GM10847 (cell line): ENCODE results near the gene ZC3H18.

Experiments used
- POLR2A ChIP-seq: IDR thresholded peaks from 2 replicates; pipeline ENCODE4 v1.6.1; 2011; ENCODE audit not compliant: insufficient read length; ENCODE audit errors: extremely low read depth

The ZC3H18 gene

DNA sequence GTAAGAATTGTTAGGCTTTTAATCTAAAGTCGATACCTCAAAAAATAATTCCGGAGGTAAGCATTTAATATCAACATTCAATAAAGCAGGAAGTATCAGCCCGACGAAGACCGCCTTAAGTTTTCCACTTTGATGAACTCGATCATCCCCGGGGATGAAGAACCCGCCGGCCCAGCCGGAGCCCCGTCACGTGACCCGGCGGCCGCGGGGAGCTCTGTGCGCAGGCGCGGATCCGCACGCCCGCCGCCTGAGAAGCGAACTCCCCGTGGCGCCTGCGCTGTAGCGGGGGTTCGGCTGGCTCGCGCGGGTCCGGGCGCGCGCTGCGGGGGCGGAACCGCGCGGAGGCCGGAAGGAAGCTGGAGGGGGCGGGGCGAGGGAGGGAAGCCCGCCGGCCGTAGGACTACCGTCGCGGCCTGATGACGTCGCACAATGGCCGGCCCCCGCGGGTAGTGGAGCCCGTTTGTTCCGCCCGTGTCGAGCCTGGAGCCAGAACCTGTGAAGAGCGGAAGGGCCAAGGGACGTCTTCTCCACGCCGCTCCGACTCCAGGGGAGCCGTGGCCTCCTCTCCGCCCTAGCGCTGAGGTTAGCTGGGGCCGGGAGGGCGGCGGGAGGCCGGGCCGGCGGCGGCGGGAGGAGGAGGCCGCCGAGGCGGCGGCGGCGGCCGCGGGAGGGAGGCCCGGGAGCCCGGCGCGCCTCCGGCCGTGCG is at the start of gene ZC3H18:
Gene ZC3H18, plus strand, starts transcription at position 419 of the 706 bp plus-strand sequence. CDS start 6,721 bp downstream, outside the sequence.
- peak; percentile 74 for TF ChIP-seq POLR2A

DNA sequence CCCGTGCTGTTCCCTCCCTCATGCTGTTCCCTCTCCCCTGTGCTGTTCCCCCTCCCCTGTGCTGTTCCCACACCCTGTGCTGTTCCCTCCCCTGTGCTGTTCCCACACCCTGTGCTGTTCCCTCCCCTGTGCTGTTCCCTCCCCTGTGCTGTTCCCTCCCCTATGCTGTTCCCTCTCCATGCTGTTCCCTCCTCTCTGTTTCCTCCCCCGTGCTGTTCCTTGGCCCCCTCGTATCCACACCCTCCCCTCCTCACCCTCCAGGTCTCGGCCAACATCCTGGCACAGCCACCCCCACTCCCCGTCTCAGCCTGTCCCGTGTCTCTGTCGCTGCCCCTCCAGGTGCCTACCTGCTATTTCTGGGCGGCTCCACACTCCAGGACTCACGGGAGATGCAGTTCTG is 48.5 kb upstream of the ZC3H18 start:
- TF ChIP-seq POLR2A = no peak

DNA sequence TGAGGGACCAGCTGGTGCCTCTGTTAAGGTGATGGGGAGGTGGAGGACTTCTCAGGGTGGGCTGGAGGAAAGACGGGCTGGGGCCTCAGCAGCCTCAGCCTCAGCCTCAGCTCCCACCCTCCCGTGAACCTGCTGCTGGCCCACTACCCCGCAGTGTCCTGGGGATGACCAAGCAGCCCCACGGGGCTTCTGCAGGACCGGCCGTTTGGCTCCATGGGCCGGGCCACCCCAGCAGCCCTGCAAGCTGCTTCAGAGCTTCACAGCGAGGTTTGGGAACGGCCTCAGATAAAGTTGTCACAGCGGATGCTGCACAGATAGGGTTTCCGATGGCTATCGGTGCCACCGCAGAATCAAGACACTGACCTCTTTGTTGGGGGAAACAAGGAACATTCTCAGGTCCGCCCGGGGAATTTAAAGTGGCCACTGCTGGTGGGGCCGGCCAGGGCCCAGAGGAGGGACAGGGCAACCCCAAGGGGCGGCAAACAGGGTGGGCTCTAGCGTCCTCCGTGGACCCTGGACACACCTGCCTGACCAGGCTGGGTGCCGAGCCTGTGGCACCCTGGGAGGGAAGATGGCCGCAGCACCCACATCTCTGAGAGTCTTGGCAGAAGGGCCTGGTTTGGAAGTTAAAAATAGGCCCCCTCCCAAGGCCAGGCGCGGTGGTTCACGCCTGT is 47.8 kb upstream of the ZC3H18 start:
- no peak for TF ChIP-seq POLR2A

DNA sequence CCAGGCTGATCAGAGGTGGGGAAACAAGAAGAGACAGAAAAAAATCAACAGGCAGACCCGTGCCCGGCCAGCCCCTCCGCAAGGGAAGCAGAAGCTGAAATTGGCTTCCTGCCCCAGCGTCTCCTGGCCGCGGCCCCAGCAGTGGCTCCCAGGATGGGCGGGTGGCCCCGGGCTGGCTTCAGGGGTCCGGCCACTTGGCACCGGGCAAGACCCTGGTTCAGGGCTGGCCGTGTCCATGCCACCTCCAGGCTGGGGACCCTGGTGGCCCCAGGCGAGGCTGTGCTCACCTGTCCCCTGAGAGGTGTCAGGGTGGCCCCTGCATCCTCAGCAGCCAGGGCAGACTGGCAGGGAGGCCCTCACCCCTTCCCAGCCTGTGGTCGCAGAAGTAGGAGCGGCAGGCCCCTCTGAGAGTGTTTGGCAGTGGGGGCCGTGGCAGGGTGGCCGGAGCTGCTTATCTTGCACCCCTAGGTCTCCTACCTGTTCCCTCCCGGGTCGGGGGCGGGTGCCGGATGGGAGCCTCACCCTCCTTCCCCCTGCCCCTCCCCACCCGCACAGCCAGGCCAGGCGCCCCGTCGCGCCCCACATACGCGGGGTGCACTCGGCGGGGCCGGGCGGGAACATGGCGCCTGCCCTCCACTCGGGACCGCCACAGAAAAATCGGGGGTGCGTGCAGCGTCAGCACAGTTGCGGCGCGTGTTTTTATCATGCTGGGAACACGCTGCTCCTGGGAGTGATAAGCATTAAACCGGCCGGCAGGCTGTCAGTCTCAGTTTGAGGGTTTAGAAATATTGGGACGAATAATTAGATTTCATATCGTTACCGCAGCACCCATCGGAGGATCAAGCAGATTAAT is 46.7 kb upstream of the ZC3H18 start:
- no peak for TF ChIP-seq POLR2A

DNA sequence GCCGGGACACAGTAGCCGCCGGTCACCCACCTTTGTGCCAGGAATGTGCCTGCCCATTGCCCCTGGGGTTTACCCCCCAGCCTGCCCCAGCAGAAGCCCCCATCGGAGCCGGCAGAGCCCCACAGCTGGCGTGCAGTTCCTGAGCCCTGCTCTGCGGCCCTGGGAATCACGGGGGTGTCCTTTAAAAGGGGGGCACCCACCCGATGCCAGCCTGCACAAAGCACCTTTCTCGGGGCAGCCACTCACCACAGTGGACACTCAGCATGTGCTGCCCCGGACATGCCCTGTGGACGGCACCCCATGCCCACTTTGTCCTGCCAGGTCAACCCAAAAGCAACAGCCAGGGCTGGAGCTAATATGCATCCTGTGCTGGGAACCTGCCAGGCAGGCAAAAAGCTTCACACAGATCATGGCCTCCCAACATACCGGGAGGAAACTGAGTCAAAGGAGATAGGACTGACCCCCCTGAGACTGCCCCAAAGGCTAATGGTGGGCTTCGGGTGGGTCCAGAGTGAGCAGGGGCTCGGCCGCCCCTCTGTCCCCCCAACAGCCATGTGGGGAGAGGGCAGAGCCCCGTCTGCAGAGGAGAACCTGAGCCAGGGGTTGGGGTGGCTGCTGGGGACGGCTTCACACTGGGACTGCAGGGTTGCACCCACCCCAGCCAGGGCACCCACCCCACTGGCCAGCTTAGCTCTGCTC is 45.8 kb upstream of the ZC3H18 start:
- no peak for TF ChIP-seq POLR2A

DNA sequence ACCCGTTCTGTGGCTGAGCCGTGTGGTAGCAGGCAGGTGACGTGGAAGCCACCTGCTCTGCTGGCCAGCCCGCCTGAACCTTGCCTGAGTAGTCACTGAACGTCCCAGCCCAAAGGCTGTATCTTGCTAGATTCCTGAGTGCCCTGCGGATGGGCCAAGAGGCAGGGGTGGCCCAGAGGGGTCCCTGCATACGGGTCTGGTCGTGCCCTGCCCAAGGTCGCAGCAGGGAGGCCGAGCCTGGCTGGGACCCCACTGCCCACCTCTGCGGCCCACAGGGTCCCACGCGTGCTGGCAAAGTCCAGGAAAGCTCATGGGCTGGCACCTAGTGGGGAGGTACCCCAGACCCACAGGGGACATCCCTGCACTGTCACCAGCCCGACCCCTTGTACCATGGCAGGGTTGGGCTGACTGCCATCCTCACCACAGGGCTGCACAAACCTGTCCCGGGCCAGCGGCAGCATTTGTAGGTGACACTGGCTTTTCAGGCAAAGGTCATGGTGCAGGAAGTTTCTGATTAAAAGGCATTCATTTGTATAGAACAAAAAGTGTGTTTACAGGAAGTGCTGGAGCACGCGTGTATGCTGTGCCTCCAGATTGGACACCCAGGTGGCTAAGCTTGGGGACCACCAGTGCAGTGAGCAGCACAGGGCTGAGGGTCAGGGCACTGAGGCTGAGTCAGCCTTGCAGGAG is 45.1 kb upstream of the ZC3H18 start:
- no peak for TF ChIP-seq POLR2A

DNA sequence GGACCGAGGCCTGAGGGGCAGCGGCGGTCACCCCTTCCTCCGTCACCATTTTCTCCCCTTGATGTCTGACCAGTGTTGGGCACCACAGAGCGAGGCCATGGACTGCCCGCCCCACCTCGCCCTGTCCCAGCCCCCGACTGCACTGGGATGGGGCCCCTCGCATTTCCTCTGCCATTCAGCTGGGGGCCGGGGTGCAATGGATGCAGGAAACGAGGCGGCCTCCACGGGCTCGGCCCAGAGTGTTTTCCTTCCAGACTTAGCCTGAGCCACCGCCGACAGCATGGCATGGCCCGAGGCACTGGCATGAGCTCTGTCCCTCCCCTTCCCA is 44.6 kb upstream of the ZC3H18 start:
- TF ChIP-seq POLR2A = no peak

DNA sequence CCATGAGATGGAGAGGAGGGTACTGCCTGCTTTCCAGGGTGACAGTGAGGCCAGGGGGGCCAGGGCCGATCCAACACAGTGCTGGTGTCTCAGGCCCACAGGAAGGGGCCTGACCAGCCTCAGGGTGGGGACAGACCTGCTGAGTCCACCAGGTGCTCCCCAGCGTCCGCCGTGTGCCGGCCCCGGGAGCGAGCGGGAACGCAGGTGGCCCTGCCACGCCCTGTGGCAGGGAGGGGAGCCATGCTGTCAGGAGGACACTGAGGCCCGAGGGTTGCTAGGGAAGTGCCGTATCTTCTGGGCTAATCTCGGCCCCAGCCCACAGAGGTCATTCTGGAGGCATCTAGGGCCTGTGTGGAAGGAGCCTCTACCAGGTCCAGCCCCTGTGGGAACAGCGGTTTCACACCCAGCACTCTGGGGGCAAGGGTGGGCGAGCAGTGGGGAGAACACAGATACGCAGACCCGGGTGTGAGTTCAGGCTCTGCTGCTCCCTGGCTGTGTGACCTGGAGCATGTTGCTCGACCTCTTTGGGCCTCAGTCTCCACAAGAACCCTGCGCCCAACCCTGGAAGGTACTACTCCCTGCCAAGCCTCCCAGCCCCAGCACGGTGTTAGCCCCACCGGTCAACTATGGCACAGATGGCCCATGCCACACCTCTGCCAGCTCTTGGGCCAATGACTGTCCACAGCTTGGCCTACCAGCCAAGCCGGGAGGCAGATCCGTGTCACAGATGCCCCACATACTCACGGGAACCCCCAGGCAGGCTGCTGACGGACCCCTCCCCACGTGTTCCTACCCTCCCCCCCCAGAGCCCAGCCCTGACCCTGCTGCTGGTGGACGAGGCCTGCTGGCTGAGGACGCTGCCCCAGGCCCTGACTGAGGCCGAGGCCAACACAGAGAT is 43.9 kb upstream of the ZC3H18 start:
- no peak for TF ChIP-seq POLR2A

DNA sequence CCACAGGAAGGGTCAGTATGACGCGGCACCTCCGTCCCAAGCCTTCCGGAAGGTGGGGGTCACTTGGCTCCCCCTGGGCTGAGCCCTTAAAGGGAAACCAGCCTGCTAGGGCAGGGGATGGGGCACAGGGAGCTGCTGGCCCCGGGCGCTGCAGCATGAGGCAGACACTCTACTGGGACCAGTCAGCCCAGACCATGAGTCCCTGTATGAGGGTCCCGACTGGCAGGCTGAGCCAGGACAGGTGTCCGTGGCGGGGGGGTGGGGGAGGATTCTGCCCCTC is 43.4 kb upstream of the ZC3H18 start:
- TF ChIP-seq POLR2A = no peak

DNA sequence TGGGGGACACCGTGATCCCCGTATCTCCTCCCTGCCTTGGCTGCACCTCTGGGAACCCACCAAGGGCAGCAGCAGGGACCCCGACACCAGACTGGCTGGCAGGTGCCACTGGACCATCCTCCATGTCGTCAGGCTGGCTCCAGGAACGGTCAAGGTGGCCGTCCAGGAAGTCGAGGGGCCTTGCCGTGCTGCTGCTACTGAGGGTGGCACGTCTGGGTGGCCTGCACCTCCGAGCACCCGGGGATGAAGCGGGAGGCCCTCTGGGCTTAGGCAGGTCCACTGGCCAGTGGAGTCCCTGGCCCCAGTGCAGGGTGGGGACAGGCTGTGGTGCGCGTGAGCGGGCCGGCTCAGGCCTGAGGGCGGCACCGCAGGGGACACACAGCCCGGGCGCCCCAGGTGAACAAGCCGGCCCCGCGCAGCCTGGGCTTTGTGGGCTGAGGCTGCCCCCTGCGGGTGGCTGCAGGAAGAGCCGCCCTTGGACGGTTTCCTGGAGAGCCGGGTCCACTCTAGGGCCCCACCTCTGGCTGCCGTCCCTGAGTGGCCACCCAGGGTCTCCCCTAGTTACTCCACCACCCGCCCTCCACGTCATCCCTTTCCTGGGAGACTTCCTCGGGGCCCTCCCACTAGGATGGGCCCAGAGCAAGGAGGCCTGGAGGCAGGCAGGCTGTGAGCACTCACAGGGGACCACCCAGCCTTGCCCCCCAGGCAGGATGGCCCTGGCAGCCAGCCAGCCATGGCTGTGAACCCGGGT is 42.8 kb upstream of the ZC3H18 start:
- no peak for TF ChIP-seq POLR2A

DNA sequence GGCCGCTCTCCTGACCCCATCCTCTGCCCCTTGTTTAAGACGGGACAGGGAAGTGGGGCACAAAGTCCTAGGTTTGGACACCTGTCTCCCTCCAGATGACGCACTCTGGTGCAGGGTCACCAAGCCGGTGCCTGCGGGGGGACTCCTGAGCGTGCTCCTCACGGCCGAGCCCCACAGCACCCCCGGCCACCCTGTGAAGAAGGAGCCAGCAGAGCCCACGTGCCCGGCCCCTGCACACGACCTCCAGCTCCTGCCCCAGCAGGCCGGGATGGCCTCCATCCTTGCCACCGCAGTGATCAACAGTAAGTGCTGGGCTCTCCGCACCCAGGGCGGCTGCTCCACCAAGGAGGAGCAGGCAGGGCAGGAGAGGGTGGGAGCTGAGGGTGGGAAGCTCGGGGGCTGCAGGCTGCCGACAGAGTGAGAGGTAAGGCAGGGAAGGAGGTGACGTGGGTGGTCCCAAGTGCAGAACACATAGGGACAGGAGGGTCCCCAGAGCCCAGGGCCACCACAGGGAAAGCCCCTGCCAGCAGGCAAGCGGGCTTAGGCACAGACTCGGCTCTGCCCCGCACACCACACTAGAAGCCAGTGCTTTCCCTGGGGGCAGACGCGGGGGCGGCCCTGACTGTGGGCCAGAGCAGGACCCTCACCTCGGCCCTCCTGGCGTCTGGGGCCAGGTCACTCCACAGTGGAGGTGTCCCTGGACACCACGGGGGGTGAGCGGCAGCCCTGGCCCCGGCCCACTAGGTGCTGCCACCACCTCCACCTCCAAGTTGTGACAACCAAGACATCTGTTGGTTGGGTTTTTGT is 42.1 kb upstream of the ZC3H18 start:
- no peak for TF ChIP-seq POLR2A

DNA sequence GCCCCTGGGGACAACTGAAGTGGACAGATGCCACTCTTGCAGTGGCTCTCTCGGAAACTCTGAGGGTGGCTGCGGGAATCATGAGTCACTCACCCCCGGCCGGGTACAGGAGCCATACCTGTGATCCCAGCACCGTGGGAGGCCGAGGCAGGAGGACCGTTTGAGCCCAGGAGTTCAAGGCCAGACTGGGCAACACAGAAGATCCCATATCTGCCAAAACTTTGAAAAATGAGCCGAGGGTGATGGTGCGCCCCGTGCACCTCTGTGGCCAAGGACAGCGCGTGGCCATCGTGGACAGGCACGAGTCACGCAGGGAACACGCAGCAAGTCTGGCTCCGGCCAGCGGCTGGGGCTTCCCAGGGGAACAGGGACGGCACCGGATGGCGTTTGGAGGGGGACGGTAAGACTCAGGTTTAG is 41.3 kb upstream of the ZC3H18 start:
- TF ChIP-seq POLR2A = no peak

DNA sequence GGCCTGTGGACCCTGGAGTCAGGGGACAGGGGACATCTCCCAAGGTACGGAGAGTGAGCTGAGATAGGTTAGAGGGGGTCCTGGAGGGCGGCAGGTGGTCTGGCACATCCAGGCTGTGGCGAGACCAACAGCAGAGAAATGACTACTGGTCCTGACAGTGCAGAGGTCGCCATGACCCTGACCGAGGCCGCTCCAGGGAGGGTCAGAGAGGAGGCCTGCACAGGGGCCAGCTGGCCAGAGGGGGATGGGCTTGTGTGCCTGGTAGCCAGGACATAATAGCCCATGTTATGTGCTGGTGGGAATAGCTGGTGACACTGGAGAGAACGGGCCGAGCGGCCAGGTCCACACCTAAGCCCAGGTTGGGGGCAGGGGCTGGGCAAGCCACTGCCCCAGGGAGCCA is 40.6 kb upstream of the ZC3H18 start:
- TF ChIP-seq POLR2A = no peak
